Frontal cortex (tissue), 4 donors: ENCODE measurements around the gene SNTB2. TPM values are rescaled to one million over a fixed set of nuclear protein-coding genes. Genes with fewer than 3 reads are reported as not detected.
"Not testable (repeated sequence)": the region's sequence is repeated elsewhere in the genome, so short reads cannot be mapped to it uniquely, and the experiment has no call there.

Experiments
- DNase-seq, 2 donors: peaks; one replicate each; pipeline ENCODE4 v3.0.0; 2012; ENCODE audit warnings: low spot score in 2 of 2
- FAIRE-seq: peaks from 2 replicates; lab custom pipeline; 2012; peaks lifted over from hg19 to GRCh38; lab: Jason Lieb, UNC
- total RNA-seq: library from RNA; depleted of rRNA; stranded (reverse); fragments of >200 nt; gene quantifications from one replicate; pipeline ENCODE4 v1.2.3, GENCODE V29; 2014
- donor health status: control.
- donor health status: control.
- donor health status: control.

The SNTB2 gene
- total RNA-seq, 1 donor from 2014 or later: 12.2 TPM

DNA sequence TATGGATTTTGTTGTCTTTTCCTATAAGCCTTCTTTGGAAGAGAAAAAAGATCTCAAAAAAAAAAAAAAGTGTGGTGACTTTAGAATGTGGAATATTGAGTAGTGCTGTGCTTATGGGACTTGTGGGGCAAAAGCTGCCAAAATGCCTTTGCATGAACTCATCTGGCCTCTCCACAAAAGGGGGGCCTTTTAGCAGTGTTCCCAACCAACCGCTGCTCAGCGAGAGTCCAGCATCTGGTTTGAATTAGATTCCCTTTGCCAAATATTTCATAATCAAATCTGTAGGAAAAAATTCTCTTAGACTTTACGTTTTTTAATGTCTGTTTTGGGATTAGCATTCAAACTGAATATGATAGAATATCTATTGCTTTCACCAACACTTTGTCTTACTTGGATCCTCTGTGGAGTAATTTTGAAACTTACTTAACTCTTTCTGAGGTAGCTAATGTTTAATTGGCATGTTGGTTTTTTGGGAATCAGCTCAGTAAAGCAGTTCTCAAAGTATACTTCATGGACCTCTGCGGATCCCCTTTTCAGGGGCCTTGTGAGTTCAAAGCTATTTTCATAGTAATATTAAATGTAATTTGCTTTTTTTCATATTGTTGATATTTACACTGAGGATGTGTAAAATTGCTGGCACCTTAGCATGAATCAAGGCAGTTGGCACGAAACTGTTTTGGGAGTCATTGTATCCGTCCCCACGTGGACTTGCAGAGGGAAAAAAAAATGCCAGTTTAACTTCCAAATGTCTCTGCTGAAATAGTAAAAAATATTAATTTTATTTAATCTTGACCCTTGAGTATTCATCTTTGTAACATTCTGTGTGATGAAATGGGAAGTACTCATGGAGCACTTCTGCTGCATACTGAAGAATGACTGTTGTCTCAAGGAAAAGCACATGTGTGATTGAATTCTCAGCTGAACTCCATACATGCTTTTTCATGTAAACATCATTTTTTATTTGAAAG lies 89.5 kb downstream of the SNTB2 start:
- no peak for FAIRE-seq
- no peak for DNase-seq

DNA sequence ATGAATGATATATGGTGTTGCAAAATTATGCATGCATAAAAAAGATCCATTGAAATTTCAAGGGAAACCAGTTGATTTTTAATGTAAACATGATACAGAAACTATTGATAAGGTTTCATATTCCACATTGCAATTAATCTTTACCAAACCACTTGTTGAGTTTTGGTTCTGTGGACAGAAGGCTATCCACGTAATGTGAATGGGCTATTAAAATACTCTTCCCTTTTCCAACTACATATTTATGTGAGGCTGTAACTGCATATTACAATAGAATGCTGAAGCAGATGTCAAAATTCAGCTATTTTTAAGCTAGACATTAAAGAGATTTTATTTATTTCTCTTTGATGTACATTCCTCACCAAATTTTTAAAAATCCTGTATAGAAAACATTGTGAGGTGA lies 90.4 kb downstream of the SNTB2 start:
- DNase-seq (no peak), FAIRE-seq (no peak)

DNA sequence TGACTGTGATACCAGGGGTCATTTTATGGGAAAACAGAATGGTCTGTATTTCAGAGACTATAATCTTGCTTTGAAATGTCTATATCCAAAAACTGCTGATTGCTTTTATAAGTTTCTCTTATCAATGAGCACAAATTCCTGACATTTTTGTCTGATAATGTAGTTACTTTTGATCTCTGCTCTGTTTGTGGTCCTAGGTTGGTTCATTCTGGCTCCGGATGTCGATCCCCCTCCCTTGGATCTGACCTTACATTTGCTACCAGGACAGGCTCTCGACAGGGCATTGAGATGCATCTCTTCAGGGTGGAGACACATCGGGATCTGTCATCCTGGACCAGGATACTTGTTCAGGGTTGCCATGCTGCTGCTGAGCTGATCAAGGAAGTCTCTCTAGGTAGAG lies 96.9 kb downstream of the SNTB2 start:
- FAIRE-seq (no peak), DNase-seq (no peak)

DNA sequence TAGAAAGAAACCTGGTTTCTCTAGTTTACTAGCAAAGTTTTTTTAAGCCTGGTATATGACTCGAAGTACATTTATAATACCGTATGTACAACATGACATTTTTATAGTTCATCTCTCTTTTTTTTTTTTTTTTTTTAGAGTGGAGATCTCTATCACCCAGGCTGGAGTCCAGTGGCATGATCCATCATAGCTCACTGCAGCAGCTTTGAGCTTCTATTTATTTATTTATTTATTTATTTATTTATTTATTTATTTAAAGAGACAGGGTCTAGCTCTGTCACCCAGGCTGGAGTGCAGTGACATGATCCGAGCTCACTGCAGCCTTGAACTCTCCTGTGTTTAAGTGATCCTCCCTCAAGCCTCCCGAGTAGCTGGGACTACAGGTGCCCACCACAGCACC lies 98.3 kb downstream of the SNTB2 start:
- DNase-seq: no peak

DNA sequence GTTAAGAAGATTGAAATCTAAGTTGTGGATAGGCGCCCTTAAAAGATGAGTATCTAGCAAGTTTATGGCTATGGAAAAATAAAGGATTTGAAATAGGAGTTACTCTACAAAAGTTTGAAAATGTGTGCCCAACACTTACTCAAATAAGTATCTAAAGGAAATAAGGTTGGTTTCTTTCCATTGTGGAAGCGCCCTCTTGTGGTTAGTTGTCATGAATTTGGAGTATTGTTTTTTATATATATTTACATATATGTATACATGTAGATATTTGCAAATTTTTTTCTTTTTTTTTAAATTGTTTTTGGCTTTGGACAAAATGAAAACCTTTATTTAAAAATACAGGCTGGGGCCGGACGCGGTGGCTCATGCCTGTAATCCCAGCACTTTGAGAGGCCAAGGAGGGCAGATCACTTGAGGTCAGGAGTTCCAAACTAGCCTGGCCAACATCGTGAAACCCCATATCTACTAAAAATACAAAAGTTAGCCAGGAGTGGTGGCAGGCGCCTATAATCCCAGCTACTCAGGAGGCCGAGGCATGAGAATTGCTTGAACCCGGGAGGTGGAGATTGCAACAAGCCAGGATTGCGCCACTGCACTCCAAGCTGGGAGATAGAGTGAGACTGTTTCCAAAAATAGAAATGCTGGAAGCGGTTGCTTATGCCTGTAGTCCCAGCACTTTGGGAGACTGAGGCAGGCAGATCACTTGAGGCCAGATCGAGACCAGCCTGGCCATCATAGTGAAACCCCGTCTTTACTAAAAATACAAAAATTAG lies 100.2 kb downstream of the SNTB2 start:
- peak in 1 of 2 donors; percentile 22 for DNase-seq
- FAIRE-seq: peak; percentile 96

More for the DNA sequence above, 98.3 kb downstream of the SNTB2 start:
- no peak for FAIRE-seq

DNA sequence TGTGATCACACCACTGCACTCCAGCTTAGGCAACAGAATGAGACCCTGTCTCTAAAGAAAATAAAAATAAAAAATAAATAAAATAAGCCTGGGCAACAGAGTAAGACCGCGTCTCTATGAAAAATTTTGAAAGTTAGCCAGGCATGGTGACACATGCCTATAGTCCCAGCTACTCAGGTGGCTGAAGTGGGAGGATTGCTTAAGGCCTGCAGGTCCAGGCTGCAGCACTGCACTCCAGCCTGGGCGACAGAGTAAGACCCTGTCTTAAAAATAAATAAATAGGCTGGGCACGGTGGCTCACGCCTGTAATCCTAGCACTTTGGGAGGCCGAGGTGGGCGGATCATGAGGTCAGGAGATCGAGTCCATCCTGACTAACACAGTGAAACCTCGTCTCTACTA lies 104.7 kb downstream of the SNTB2 start:
- not testable (repeated sequence) for DNase-seq, FAIRE-seq

DNA sequence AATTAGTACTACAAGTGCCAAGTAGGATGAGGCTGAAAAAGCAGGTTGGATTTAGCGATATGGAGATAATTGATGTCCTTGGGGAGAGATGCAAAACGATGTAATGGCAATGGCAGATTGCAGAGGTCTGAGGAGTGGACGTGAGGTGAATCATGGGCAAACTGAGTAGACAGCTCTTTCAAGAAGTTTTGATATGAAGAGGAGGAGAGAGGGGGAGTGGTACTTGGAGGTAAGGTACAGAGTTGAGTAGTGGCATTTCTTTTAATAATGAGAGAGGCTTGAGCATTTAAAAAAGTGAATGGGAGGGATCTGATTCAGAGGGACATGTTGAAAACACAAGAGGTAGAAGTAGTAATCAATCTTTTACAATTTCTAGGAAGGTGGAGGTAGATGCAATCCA lies 106.4 kb downstream of the SNTB2 start:
- no peak for FAIRE-seq
- DNase-seq: no peak

DNA sequence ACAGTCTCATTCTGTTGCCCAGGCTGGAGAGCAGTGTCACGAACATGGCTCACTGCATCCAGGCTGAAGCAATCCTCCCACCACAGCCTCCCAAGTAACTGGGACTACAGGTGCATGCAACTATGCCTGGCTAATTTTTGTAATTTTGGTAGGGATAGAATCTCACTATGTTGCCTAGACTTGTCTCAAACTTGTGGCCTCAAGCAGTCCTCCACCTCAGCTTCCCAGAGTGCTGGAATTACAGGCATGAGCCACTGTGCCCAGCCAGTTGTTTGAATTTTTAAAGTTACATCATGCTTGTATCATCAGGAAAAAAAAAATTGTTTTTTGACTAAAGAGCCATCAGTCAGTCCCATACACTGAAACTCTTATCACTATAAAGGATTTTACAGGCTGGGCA lies 107.1 kb downstream of the SNTB2 start:
- DNase-seq: no peak
- no peak for FAIRE-seq

DNA sequence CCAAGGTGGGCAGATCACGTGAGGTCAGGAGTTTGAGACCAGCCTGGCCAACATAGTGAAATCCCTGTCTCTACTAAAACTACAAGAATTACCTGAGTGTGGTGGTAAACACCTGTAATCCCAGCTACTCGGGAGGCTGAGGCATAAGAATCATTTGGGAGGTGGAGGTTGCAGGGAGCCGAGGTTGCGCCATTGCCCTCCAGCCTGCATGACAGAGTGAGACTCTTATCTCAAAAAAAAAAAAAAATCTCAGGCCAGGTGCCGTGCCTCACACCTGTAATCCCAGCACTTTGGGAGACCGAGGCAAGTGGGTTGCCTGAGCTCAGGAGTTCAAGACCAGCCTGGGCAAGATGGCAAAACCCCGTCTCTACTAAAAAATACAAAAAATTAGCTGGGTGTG lies 109.8 kb downstream of the SNTB2 start:
- FAIRE-seq, DNase-seq: not testable (repeated sequence)

DNA sequence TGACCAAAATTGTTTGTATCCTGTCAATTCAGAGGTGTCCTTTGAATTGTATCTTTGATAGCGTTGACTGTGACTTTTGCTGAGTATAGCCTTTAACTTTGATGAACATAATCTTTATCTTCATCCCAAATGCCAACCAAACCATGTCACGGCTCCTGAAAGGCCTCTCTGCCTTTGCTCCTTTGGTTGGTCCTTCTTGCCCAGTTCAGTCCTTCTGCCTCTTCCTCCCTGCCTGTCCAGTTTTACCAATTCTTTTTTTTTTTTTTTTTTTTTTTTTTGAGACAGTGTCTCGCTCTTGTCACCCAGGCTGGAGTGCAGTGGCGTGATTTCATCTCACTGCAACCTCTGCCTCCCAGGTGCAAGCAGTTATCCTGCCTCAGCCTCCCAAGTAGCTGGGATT lies 111.3 kb downstream of the SNTB2 start:
- no peak for DNase-seq
- no peak for FAIRE-seq

DNA sequence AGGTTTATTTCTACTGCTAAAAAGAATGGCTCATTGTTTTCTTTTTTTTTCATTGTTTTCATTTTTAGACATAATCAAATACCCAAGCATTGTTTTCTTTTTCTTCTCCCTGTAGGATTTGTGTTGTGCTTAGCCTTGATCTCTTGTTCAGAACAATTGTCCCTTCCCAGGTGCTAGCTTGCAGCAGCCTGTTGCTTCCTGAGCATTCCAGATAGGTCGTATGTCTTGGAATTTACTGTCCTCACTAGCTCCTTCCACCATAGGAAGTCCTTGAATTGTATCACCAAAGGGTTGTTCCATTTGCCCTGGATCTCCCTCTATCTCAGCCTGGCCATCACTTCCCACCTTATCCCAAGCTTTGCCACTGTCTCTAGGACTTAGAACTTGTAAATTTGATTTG lies 114.2 kb downstream of the SNTB2 start:
- FAIRE-seq (no peak), DNase-seq (no peak)

DNA sequence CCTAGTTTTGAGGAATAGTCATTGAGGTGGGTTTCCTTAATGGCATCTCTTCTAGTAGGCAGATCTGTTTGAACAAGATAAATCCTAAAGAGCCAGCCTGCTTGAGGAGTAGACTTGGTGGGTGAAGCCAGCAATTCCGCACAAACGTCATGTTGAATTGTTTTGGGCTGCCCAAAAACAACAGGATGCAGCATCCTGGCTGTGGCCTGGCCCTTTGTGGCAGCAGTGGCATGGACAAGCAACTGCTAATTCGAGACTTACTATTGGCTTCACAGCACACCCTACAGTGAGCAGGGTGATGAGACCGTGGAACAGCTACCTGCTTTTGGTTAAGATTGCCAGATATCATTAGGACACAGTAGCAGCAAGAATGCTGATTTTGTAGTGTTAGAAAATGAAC lies 114.9 kb downstream of the SNTB2 start:
- FAIRE-seq (no peak), DNase-seq (no peak)

DNA sequence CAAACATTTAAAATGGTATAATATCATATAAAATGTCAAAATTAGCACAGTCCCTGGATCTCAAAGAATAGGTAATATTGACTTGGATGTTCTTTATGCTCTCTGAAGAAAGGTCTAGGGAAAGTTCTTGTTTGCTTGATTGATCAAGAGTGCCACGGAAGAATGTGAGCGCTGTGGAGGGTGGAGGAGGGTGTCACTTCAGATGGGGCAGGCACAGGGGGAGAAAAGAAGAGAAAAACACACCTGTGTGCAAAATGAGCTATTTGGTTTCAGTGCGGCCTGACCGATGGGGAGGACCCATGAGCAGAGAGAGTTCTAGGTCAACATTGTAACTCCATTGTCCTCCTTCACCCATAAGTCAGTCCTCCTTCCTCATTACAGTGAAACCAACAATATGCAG lies 115.3 kb downstream of the SNTB2 start:
- no peak for DNase-seq
- FAIRE-seq: no peak

DNA sequence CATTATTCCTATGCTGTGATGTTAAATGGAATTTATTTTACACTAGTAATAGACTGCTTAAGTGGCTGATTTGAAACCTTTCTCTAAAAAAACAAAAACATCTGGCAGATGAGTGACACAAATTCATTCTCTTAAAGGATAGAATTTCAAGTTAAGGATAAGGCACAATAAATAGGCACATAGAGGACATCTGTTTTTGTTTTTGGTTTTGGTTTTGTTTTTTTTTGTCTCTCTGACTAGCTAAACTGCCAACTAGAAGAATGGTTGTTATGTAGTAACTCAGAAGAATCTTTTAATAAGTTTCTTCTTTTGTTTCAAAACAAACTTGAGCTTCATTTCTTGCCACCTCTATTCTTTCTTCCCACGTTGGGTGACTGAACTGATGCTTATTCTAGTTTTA lies 119.1 kb downstream of the SNTB2 start:
- DNase-seq (no peak), FAIRE-seq (no peak)

DNA sequence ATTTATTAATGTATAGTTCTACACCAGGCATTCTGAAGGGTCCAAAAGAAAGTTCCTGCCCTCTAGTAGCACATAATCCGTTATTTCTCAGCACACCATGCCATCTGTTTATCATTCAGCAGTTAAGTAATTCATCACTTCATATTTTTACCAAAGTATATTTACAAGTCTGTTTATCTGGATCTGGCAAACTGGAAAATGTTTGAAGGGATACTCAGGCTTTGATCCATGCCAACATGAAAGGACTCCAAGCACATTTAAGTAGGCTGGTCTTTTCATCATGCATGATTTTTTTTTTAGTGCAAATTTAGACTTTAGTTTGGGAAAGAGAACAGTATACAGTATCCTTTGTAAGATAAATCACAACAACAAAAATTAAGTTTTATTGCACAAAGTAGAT lies 120.1 kb downstream of the SNTB2 start:
- FAIRE-seq (no peak), DNase-seq (no peak)

DNA sequence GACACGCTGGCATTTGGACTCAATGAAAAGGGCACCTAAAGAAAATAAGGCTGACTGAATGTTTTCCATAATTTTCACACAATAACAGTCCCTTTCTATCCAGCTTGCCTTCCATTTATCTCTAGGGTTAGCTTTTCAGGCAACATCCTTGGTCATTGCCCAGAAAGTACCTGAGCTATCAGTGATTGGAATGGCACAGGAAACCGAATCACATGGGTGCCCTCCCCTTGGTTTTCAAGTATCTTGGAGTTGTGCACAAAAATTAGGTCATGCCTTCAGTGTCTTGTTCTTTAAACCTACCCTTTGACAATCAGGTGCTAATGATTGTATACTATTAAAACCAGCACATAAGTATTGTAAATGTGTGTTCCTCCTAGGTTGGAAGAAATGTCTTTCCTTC lies 120.9 kb downstream of the SNTB2 start:
- no peak for FAIRE-seq
- no peak for DNase-seq

DNA sequence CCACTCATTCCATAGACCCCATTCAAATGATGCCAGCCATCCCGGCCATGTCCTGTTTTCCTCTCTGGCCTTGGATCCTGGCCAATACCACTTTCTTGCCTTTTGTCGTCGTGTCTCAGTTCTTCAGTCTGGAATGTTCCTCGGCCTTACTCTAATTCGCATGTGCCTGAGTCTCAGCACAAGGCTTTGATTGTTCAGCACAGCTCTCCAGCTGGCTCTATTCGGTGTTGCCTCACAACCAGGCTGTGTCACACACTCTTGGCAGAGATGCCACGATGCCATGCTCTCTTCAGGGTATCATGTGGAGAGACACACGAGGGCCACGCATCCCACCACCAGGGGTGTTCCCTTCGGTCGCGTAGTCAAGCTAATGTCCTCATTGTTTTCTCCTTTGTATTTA lies 122.4 kb downstream of the SNTB2 start:
- DNase-seq: peak; percentile 36 to 42
- FAIRE-seq: no peak

DNA sequence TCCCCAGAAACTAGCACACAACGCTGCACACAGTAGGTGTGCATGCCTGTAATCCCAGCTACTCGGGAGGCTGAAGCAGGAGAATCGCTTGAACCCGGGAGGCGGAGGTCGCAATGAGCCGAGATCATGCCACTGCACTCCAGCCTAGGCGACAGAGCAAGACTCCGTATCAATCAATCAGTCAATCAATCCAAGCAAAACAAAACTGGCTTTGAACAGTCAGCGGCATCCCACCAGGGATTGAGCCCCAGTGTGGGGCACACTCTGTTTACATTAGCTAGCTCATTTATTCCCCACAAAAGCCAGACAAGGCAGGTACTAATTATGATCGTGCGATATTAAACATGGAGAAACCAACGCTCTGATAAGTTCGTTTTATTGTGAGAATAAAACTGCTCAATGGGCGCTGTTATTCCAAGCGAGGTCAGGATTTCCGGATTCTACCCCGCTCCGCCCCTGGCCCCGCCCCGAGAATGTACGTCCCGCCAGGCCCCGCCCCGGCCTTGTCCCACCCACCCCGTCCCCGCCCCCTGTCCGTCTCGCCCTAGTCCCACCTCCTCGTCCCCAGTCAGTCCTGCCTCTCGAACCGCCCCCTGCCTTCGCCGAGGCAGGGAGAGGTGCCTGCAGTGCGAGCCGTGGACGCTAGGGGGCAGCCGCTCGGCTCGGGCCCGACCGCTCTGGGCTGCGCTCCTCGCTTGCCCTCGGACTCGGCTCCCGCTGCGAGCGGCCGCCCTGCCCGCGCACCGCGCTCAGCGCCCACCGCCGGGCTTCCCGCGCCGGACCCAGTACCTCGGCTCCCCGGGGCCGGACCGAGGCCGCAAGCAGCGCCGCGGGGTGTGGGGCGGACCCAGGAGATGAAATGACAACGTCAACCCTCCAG lies 123.9 kb downstream of the SNTB2 start, which contains the start of gene VPS4A:
Gene VPS4A (plus strand): TSS at position 698 of the 880 bp plus-strand sequence. CDS start 162 bp downstream, at position 860.
- FAIRE-seq (no peak), DNase-seq (peak; percentile 97 to 99)

DNA sequence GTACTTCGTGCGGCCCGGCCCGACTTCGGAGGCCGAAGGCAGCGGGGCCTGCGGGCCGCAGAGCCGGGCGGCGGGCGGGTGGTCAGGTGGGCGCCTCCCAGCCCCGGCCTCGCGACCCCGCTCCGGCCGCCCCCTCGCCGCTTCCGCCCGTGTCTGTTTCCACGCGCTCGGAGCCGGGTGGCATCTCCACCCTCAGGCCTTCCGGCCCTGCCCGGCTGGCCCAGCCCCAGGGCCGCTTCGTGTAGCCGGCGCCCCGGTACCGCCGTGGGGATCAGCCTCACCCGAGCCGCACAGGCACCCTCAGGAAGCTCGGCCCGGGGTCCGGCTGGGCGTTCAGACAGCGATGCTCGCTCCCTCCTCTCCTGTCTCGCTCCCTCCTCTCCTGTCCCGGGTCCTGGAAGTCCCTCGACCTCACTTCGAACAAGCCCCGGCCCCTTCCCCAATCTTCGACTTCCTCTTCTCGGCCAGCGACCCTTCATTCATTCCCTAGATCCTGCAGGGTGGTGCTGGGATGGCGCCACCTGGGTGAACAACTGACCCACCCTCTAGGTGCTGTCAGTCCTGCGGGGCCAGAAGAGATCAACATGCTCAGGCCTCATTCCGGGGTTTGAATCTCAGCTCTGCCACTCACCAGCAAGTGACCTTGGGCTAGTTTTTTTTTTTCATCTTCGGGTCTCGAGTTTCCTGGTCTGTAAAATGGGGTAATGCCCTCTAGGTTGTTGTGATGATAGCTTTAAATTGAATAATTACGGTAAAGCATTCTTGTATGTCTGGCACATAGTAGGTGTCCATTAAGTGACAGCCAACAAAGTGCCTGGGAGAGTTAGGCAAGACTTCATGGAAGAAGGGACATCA lies 124.8 kb downstream of the SNTB2 start:
- FAIRE-seq (no peak), DNase-seq (no peak)
